NCI-H524 (cell line): ENCODE results near the gene TSNAXIP1.
"Not testable (repeated sequence)": the region's sequence is repeated elsewhere in the genome, so short reads cannot be mapped to it uniquely, and the experiment has no call there.

Experiments
- DNase-seq, 2 experiments: peaks; one replicate each; lab custom pipeline; 2025; lab: John Stamatoyannopoulos, UW

TSNAXIP1 gene

DNA sequence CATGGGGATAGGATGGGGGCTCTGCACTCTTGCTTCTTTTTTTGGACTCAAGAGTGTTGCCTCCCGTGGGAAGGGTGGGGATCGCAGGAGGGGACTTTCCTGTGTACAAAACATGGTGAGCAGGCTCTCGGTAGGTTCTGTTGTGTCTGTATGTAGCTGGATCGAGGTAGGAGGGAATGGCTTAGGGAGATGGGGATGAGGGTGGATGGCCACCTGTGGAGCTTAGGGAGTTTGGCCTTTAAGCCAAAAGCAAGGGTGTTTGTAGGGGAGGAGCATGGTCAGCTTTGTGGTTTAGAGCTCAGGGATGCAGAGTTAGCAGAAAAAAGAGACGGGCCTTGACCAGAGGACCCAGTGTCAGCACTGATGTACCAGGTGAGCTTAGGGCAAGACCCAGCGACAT, 55.2 kb downstream of the TSNAXIP1 start:
- no peak for DNase-seq

DNA sequence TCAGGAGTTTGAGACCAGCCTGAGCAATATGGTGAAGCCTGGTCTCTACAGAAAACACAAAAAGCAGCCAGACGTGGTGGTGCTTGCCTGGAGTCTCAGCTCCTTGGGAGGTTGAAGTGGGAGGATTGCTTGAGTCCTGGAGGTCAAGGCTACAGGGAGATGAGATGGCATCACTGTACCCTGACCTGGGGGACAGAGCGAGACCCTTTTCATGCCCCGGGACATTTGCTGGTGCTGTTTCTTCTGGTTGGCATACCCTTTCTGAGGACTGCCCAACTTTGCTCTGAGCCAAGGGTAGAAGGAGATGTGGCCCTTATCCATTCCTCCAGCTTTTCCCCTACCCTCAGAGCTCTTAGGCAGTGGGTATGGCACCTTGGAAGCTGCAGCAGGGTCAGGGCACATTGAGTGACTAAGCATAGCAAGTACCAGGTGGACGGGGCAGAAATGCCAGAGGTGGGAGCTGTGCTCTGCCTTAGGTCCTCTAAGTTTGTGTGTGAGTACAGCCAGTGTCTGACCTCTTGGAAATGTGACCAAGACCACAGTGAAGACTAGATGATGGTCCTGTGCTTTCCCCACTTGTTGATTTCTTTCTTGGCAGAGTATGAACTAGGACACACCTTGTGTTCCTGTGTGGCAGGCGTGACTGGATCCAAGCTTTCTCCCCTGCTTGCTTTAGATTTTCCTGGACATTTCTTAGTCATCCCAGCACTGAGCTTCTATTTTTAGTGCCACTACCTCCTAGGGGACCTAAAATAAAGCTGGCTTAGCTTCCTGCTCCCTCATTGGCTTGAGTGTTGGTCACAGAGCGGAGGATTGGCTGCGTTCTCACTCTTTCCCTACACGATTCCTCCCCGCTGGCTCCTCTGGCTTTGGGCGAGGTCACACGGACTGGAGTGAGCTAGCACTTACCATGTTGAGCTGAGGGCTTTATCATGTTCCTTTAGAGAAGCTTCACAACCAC, 56.2 kb downstream of the TSNAXIP1 start:
- DNase-seq: no peak

DNA sequence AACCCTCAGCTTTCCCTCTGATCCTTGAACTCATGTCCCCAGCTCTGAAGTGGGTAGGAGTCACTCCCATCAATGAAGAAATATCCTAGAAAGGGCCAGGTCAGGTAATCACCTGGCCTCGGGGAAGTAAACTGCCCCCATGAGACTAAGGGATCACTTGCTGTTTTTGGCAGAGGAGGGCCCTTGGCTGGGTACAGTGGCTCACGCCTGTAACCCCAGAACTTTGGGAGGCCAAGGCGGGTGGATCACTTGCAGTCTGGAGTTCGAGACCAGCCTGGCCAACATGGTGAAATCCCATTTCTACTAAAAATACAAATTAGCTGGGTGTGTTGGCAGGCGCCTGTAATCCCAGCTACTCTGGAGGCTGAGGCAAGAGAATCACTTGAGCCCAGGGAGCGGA, 57.4 kb downstream of the TSNAXIP1 start:
- not testable (repeated sequence) for DNase-seq

DNA sequence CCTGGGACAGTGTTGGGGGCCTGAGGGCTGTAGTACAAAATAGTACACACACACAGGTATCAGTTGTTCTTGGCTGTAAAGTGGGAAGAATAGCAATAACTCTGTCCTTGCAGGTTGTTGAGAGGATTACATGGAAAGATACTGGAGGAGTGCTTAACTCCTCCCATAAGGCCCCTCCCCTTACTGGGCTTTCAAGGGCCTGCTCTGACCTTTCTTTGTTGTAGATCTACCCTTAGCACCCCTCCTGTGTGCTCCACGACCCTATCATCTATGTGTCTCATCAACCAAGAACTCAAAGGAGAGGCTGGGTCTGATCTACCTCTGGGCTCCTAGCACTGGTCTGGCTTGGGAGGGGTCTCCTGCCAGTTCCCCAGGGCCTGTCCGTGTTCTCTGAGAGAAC, 57.9 kb downstream of the TSNAXIP1 start:
- no peak for DNase-seq

DNA sequence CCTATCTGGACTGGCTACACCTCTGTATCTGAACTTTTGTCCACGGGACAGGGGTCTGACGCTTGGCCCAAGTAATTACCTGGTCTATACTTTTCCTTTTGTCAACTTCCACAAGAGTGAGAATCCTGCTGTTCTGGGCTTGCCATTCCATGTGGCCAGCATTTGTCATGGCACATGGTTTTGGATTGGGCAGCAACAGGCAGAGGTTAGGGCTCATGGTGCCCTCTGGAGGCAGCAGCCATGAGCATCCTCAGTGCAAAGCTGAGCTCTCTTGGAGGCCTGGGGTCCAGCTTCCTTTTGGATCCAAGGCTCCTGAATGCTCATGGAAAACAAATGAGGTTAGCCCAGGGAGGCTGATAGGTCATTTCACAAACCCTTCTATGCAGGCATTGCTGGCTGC, 58.6 kb downstream of the TSNAXIP1 start:
- DNase-seq: peak; percentile 18 to 38

DNA sequence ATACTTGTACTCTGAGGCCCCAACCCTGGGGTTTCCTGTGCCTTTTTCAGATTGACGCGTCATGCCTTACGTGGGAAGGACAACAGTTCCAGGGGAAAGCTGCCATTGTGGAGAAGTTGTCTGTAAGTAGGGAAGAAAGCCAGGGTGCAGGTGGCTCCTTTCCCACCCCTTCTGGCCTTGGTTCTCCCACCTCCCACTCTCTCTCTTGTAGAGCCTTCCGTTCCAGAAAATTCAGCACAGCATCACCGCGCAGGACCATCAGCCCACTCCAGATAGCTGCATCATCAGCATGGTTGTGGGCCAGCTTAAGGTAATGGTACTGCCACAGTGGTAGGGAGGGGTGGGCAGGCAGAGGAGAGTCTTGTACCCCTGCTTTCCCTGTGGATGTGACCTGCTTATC, 61.6 kb downstream of the TSNAXIP1 start:
- no peak for DNase-seq

DNA sequence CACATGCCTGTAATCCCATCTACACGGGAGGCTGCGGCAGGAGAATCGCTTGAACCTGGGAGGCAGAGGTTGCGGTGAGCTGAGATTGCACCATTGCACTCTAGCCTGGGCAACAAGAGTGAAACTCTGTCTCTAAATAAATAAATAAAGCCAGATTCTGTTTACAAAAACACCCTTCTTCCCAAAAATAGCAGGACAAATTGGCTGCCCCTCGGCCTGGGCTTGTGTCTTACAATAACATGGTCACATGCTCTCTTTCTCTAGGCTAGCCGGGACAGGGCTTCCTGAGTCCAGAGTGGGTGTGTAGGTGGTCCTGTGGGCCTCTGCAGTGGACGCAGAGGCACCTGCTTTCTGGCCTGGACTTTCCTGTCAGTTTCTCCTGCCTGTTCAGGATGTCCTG, 63.0 kb downstream of the TSNAXIP1 start:
- DNase-seq: no peak

DNA sequence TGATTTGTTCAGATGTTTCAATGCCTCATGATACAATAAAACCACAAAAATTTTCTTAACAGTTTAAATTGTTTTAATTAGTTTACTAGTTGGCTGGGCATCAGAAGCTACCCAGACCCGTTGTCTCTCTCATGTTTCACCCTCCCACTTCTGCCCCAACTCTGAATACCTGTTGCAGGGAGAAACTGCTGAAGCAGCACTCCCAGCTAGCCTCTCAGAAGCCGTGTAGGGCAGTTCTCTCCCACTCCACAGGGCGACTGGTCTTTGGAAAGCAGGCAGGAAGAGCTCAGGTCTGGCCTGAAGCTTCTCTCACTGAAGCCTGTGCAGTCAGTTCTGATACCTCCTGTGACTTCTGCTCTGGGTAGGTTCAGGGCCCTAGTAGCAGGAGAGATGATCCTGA, 64.6 kb downstream of the TSNAXIP1 start:
- DNase-seq: no peak

DNA sequence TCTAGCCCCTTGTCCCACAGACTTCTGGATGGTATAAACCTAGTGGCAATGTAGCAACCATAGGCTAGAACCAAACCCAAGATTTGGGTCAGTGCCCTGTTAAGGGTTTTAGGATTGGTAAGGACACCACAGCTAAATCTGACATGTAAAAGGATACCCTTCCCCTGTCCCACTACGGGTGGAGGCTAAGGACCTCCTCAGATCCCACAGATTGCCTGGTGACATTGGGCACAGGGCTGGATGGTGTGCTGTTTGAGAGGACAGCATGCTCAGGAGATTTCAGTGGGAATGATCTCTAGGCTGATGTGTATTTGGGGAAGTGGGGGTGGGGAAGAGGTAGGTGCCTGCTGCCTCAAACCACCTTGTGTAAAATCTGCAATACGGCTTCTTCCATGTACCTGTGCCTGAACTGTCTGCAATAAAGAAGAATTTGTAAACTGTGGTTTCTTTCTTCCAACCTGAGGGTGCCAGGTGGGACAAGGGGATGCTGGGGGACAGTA, 65.5 kb downstream of the TSNAXIP1 start:
- no peak for DNase-seq

DNA sequence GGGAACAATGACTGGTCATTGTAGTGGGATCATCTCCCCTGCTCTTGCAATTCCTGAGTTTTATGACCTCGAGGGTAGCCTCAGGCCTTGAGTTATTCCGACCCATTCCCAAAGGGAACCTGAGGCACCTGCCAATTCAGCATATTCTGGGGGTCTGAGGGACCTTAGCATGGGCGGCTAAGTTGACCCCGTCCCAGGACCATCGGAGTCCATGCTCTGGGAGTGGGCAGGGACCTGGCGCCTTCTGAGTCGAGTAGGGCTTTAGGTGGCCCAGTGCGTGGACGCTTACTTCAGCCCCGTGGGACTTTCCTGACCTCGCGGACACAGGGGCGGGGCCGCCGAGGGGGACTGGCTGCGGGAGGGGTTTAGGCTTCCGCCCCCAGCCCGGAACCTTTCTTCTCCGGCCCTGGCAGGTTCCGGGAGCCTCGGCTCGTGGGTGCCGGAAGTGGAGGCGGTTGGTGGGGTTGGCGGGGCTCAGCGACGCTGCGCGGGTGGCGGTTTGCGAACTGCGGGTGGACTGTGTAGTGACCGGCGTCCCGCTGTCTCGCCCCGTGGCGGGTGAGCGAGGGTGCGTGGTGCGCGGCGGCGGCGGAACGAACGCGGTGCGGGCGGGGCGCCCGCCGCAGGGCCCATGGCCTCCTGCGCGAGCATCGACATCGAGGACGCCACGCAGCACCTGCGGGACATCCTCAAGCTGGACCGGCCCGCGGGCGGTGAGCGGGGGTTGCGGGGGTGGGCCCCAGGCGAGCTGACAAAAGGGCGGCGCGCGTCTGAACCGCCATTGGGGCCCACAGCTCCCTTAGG, 66.1 kb downstream of the TSNAXIP1 start, which contains the start of gene EDC4:
TSS of gene EDC4 (plus strand) at position 422 of the 804 bp plus-strand sequence. CDS start at position 632, 210 bp downstream.
- peak; percentile 47 to 77 for DNase-seq

DNA sequence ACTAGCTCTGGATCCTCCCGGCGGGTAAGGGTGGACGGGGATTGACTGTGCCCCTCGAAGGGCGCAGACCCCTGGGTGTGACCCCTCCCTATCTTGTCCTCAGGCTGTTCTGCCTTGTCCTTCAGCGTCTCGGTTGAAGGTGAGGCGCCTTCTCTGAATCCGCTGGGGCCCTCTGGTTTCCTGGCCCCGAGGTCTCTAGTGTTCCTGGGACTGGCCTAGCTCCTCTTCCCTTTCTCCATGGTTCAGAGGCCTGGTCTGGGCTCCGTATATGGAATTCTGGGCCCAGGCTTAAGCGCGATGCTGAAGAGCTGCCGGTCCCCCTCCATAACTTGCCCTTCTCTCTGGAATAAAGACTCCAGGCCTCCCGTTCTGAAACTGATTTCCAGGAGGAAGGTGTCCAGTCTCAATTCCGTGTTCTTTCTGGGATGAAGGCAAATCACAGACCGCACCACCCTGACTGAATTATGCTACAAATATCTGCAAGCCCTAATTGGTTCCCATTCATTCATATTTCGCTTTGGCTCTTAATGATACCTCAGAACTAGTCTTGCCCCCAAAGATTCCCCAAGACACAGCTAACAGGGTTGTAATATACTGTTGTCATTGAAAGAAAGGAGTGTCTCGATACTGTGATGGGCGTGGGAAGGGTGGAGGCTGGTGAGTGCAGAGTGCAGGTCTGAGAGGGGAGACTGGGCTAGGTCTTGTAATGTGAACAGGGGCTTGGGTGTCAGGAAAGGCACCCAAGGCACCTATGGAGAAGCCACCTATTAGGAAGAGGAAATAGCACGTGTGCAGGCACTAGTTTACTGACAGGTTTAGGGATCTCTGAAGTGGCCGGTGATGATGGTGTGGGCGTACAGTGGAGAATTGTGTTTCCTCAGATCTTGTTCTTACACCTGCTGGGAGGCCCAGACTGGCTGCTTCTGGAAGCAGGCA, 67.0 kb downstream of the TSNAXIP1 start:
- DNase-seq: no peak

DNA sequence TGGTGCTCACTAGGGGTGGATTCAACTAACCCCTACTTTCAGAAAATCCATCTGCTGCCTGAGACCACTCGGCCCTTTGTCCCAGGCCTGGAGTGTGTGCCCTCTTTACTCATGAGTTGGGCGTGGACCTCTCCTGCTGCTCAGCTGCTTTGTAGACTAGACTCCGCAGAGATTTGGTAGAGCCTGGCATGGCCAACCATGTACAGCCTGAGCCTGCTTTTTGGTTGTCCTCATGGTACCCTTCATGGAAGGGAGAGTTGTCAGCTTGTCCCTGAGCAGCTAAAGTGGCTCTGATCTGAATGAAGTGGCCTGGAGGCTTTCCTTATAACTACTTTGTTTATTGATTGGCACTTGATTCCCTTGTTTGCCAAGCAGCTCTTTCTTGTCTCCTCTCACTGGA, 67.7 kb downstream of the TSNAXIP1 start:
- no peak for DNase-seq

DNA sequence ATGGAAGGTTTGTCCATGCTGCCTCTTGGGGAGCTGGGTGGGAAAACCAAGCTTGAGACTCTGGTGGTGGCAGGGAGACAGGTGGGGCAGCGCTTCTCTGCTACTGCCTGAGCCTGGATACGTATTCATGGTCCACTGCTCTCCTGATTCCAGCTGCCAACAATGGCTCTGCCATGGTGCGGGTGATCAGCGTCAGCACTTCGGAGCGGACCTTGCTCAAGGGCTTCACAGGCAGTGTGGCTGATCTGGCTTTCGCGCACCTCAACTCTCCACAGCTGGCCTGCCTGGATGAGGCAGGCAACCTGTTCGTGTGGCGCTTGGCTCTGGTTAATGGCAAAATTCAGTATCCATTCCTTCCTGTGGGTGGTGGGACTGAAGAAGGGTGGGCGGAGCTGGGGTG, 70.4 kb downstream of the TSNAXIP1 start:
- DNase-seq: no peak
